ENCODE results near the gene MRPS6.

Gene MRPS6

DNA sequence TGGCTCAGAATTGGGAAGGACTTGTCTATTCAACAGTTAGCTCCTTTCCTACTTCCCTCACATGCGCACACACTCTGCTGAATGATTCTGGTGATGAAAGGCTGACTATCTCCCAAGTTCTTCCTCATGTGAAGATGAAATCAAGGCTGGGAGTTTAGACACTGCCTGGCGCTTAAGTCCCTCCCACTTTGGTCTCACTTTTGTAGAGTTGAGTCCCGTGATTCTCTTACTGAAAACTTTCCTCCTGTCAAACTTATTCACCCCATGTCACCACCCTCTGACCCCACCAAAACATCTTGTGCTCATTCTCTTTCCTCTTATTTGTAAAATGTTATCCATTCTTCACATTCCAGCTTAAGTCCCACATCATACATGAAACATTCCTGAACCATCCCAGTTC is 8.4 kb upstream of the MRPS6 start:
- no peak for DNase-seq (ENCODE audit: low read depth in 2 of 3, low spot score in 2 of 3)

DNA sequence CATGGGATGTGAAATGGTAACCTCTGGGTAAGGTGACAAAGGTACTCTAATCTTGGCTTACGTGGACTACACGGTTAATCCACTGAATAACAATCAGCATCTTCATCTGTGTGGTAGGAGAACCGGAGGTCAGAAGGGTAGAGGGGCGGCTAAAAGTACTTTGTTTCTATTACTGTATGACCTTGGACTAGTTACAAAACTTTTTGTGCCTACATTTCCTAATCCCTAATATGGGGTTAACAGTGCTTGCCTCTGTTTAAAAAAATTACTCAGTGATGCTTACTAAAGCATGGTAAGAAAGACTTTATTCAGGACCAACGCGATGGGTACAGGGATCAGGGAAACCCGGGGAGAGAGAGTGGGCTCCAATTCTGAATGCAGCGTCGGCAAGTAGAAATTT is 1.7 kb upstream of the MRPS6 start:
- no peak for DNase-seq (ENCODE audit: low read depth in 2 of 3, low spot score in 2 of 3)

DNA sequence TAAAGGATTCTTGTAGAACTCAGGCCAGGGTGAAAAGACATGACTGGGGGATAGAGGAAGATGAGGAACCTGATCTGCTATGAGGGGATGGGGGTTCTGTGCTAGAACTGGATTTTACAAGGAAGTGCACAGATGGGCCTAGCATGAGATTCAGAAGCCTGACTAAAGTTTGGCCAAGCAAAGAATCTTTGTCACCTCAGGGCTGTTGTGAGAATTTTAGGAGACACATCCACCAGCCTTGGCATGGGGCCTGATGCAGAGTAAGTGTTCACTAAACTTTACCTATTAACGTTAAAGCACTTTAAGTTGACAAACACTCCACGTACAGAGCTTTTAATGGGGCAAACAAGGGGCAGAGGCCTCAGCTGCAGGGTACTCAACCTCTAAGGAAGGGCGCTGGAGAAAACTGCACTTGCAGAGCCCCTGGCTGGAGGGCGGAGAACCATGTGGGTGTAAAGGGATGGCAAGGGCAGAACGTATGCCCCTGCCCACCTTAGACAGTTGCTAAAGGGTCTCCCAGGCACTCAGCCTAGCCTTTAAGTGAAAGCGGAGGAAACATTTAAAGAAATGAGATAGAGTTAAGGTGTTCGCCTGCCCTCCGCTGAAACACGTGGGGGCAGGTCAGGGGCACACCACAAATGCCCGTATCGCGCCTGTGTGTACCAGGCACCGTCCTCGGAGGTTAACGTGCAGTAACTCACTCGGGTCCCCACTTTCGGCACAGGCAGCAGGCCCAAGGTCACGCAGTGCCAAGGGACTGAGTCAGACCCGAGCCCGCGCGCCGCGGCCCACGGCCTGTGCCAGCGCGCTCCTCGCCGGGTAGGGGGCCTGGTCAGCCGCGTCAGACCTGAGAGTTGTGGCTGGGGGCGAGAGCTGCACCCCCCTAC is 990 bp upstream of the MRPS6 start:
- DNase-seq (ENCODE audit: low read depth in 2 of 3, low spot score in 2 of 3) = no peak

DNA sequence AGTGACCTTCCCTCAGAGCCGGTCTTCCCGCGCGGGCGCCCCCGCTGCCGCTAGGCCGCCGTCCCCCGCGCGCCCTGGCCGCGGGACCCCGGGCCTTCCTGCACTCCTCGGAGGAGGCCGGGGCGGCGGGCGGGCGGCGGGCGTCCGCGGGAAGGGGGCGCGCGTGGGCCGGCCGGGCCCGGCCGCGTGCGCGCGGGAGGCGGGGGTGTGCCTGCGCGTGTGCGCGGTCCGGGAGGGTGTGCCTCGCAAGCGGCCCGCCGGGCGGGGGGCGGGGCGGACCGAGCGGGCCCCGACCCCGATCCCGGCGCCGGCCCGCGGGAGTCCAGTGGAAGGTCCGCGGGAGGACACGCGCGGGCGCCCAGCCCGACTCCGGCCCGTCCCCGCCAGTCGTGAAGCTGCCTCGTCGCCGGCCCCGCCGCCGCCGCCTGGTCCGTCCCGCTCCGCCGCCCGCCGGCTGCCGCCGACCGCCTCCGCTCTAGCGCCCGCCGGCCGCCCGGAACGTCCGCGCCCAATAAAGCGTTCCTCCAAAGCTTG is 438 bp downstream of the MRPS6 start:
- no peak for DNase-seq (ENCODE audit: low read depth in 2 of 3, low spot score in 2 of 3)

DNA sequence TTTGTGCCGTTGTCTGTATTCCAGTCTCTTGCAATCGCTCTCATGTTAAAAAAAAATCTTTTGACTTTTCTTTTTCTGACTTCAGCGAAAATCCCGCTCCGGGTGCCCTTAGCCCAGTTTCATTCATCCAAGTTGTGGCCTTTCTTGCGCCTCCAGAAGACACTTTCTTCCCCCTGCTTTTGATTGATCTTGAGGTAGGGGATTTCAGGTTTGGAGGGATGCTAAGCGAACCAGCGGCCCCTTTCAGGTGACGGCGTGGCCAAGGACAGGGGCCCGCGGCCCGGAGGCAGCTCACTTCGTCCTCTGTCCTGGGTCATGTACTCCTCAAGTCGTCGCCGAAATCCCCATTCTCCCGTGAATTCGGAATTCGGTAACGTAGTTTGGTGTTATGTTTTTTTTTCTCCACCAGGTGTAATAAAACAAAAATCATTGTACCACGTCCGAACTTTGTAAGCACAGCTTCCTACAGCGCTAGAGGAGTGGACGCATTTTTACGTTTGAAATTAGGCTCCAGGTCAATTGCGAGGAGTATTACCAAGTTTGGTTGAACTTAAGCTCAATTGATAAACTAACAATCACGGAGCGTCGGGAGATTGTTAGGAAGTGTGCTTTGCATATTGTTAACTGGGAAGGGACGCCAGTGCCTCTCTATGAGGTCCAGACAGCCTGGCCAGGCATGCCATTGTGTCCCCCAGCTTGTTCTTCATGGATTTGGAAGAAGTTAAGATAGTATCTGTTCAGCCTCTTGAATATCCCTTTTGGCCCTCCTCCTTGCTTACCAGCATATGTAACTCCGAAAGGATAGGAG is 1.1 kb downstream of the MRPS6 start:
- DNase-seq (ENCODE audit: low read depth in 2 of 3, low spot score in 2 of 3) = no peak

DNA sequence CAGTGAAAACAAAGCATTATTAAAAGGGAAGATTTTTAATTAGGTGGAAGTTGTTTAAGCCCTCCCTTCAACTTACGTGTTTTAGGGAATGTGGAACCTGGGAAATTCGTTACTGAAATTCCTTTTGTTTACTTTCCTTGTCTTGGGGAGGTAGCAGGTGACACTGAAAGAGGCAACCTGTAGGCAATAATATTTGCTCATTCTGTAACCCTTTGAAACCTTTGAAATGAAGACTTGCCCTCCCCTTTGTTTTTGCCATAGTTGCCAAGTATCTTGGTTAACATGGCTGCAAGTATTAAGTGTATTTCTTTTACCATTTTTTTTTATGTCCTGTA is 1.7 kb downstream of the MRPS6 start:
- DNase-seq (ENCODE audit: low read depth in 2 of 3, low spot score in 2 of 3) = no peak

GRCh38 chr21:34075760-34076660 is 2.6 kb downstream of the MRPS6 start:
- no peak for DNase-seq (ENCODE audit: low read depth in 2 of 3, low spot score in 2 of 3)

DNA sequence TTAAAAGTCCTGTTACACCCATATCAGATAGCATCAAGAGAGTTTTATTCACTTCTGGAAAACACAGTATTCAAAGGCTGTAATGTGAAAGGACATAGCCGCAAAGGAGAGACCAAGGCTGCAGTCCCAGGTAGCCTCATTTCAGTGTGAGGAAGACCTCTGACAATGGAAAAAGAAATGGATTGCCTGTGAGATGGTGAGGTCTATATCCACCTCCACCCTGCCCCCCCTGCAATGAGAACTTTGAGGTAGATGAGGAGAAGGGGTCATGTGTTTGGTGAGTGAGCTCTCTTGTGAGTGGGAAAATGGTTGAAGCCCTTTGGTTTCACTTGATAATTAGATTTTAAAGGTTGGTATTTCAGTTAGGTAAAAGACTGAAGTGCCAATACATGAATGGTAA is 3.5 kb downstream of the MRPS6 start:
- no peak for DNase-seq (ENCODE audit: low read depth in 2 of 3, low spot score in 2 of 3)

DNA sequence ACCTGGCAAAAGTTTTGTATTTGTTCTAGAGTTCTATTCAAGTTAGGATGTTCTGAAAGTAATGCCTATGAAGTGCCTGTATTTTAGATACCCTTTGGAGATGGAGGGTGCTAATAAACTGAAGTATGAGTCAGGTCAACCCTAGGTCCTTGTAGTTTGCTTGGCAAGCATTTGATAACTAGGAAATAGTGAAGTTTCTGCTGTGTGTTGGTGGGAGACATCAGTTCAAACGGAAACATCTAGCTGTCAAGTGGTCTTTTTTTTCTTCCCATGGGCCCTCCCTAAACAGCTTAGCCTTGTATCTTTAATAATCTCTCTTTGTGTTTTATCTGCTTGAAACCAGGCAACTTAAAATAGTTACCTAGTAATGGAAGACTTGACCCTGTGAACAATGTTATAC is 4.5 kb downstream of the MRPS6 start:
- no peak for DNase-seq (ENCODE audit: low read depth in 2 of 3, low spot score in 2 of 3)

DNA sequence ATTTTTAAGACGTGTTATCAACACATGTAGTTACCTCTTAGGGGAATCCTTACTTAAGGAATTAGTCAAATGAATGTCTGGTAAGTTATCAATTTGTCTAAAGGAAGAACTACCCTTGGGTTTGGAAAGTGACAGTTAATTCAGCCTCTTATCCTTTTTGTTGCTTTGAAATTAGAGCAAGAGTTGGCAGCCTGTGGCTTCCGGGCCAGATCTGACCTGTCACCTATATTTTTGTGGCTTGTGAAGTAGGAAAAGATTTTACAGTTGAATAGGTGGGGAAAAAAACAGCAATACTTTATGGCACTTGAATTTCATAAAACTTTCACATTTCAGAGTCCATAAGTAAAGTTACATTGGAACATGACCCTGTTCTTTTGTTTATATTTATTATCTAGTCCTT is 5.5 kb downstream of the MRPS6 start:
- DNase-seq (ENCODE audit: low read depth in 2 of 3, low spot score in 2 of 3) = no peak

DNA sequence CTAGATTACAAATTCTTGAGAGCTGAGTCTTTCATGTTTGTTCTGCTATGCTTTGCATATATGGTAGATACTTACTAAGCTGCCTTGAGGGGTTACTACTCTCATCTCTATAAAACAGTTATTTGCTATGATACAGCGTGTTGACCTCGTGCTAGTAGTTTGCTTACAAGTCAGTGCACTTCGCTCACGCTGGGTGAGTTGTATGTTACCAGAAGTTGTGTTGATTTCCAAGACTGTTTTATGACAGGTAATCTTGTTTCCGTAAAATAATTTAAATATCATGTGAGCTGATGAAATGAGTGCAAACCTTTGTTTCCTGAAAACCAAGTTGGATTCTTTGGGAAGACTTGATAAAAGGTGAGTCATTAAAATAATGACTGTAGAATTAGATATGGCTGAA is 7.3 kb downstream of the MRPS6 start:
- DNase-seq (ENCODE audit: low read depth in 2 of 3, low spot score in 2 of 3) = no peak

- DNase-seq (ENCODE audit: low read depth in 2 of 3, low spot score in 2 of 3) = no peak
Measured at GRCh38 chr21:34082769-34083168, 9.4 kb downstream of the MRPS6 start.

DNA sequence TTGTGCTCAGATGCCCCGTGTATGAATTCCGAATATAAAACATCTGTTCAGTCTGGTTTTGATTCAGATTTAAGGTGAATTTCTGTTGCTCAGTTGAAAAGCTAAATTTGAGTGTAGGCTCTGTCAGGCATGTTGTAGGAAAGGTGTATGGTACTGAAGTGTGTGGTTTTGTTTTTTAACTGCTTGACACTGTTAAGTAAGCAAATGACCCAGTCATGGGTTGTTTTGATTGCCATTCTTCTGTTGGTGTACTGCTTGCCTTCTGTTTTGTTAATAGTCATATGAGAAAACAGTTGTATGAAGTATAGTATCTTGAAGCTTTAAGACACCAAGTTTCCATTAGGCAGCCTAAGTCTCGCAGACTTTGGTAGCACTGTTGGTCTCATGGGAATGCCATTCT is 10.0 kb downstream of the MRPS6 start:
- no peak for DNase-seq (ENCODE audit: low read depth in 2 of 3, low spot score in 2 of 3)

- DNase-seq (ENCODE audit: low read depth in 2 of 3, low spot score in 2 of 3) = no peak
Measured at GRCh38 chr21:34085129-34085528, 11.8 kb downstream of the MRPS6 start.

DNA sequence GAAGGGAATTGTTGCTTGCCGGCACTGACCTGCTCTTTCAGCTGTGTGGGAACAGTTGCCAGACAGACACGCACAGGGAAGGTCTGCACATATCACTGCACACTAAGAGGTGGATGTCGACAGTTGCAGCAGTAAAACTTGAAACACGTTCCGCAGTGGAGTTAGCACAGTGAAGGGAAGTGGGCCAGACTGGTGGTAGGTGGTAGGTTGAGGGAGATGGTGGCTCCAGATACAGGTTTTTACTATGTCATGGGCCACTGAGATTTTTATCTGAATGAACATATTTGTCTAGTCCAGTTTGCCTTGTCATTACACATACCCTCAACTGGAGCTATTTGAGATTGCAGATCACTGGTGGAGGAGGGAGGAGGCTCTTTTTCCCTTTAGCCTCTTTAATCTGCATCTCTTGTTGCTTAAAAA is 13.5 kb downstream of the MRPS6 start:
- DNase-seq (ENCODE audit: low read depth in 2 of 3, low spot score in 2 of 3) = no peak

- DNase-seq (ENCODE audit: low read depth in 2 of 3, low spot score in 2 of 3) = no peak
Measured at GRCh38 chr21:34088752-34089151, 15.4 kb downstream of the MRPS6 start.

GRCh38 chr21:34091032-34091431 is 17.7 kb downstream of the MRPS6 start:
- no peak for DNase-seq (ENCODE audit: low read depth in 2 of 3, low spot score in 2 of 3)

DNA sequence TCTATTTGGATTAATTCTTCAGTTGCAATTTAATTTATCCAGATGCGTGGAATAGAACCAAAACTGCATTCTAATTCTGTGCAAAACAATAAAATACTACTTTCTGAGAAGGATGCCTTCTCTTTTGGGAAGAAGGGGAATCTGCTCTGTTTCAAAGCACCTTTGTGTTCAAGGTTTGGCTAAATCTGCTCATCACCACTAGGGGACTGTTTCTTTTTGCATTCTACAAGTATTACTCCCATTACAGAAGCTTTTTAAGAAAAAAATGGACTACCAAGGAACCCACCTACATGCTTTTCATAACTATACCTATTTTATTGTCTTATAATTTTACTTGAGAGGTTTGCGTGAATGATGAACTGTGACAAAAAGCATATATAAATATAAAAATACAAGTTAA is 18.2 kb downstream of the MRPS6 start:
- no peak for DNase-seq (ENCODE audit: low read depth in 2 of 3, low spot score in 2 of 3)

- DNase-seq (ENCODE audit: low read depth in 2 of 3, low spot score in 2 of 3) = no peak
Measured at GRCh38 chr21:34092262-34092921, 19.0 kb downstream of the MRPS6 start.

GRCh38 chr21:34093083-34093482 is 19.7 kb downstream of the MRPS6 start:
- no peak for DNase-seq (ENCODE audit: low read depth in 2 of 3, low spot score in 2 of 3)

DNA sequence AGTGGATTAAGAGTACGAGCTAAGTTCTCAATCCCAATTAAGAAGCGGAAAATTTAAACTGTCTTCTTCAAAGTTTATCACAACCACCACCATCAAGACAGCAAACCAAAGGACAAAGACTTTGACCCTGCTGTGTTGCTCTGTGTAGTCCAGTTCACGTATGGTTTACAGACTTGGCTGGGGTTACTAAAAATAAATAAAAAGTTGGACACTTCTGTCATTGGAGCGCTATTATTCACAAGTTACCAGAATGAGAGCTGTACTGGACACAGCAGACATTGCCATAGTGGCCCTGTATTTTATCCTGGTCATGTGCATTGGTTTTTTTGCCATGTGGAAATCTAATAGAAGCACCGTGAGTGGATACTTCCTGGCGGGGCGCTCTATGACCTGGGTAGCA is 21.6 kb downstream of the MRPS6 start:
- DNase-seq (ENCODE audit: low read depth in 2 of 3, low spot score in 2 of 3) = no peak

Data from activated CD8-positive, alpha-beta memory T cell treated with anti-CD3 and anti-CD28 coated beads for 48 hours (primary cell).